ENCODE data around the gene PRKCB. TPM values are rescaled to one million over a fixed set of nuclear protein-coding genes. Genes with fewer than 3 reads are reported as not detected.

The PRKCB gene
- total and polyA plus RNA-seq, 2 of the 8 experiments (the other 6 are each of a cell fraction or from before 2014, with no cell fraction given): 7.1 to 12.1 TPM

DNA sequence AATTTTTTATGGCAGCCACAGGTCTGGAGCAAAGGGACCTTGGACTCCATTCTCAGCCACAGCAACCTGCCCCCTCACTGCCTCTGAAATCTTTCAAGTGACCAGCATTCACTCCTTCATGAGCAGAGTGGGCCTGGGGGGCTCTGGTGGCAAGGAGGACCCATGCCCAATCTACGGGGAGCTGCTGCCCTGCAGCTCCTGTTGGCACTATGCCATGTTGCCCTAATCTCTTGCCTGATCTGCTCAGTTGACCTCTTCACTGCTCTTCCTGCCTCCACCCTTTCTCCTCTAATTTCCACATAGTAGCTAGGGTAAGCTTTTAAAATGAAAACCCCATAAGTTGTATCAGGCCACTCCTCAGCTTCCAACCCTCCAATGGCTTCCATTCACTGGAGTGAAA is 2.9 kb upstream of the PRKCB start:
- no peak overlapping the region for H2AFZ ChIP-seq (ENCODE audit: low read length)
- H3K9me3 ChIP-seq (ENCODE audit: insufficient read depth in 2 of 2, low read depth in 1 of 2, low read length in 1 of 2): no peaks in the 10 kb centered on the region
- no peak overlapping the region for H4K5ac ChIP-seq (ENCODE audit: insufficient read length, low read depth, low read length)
- H3K14ac ChIP-seq (ENCODE audit: insufficient read length): no peak overlapping the region
- H2BK120ac ChIP-seq (replicated peaks; ENCODE audit: low read depth, low read length): no peak overlapping the region
- no peak overlapping the region for H2BK15ac ChIP-seq (ENCODE audit: low read length)
- H3K4ac ChIP-seq (replicated peaks; ENCODE audit: insufficient read length, low read depth, low read length): no peak overlapping the region
- no peak overlapping the region for H3K23ac ChIP-seq (ENCODE audit: insufficient read length)
- TF ChIP-seq ASH2L (IDR thresholded peaks at IDR 0.05; ENCODE audit: low read length): no peak
- H3K79me2 ChIP-seq (ENCODE audit: control insufficient read depth in 1 of 2, insufficient read depth in 2 of 2, low read length in 2 of 2): no peaks in the 10 kb centered on the region
- H3K56ac ChIP-seq (replicated peaks; ENCODE audit: insufficient read length, low read depth, low read length): no peak overlapping the region
- H2BK5ac ChIP-seq (ENCODE audit: low read depth, low read length): no peak overlapping the region
- H3K23me2 ChIP-seq (ENCODE audit: low read depth, low read length): peaks cover 9% of the 10 kb centered on the region; the same call in 1 of the 2 replicates
- H3K9ac ChIP-seq (replicated peaks in 1 of 4; ENCODE audit: extremely low read depth in 1 of 4, low read depth in 3 of 4, low read length in 3 of 4): no peak overlapping the region
- H4K91ac ChIP-seq (replicated peaks; ENCODE audit: insufficient read length, low read length): no peak overlapping the region
- no peak overlapping the region for H3K18ac ChIP-seq (ENCODE audit: extremely low read depth, low read length)
- no peak overlapping the region for H4K8ac ChIP-seq (ENCODE audit: extremely low read depth, insufficient read depth, low read length)
- H2BK12ac ChIP-seq (ENCODE audit: low read depth, low read length): no peak overlapping the region
- DNase-seq (ENCODE audit: low read depth in 1 of 2, low spot score in 2 of 2) (no peak), FAIRE-seq (no peak)
- no peak overlapping the region for H2BK20ac ChIP-seq (ENCODE audit: low read length)
- H2AK5ac ChIP-seq (ENCODE audit: low read depth, low read length): no peak overlapping the region
- H3K27ac ChIP-seq (ENCODE audit: low read depth, low read length): no peak overlapping the region
- POLR2A ChIA-PET (ENCODE audit: partially characterized antibody): no interaction called here
- H3K4me1 ChIP-seq (replicated peaks in 1 of 4; ENCODE audit: control insufficient read depth in 3 of 4, insufficient read depth in 4 of 4, low read length in 3 of 4): peaks cover 3 to 11% (median 5%) of the 10 kb centered on the region in 4 experiments; a peak in 6 of 7 replicates
- no peak overlapping the region for H3K4me2 ChIP-seq (ENCODE audit: insufficient read depth in 1 of 2, low read depth in 2 of 2, low read length in 2 of 2)
- CTCF ChIA-PET (ENCODE audit: partially characterized antibody): interaction anchor here (0.9 to 1.3 kb wide), 4 partner anchors 18 to 461 kb away, joined by 3 to 4 read pairs (median 3); no protein-coding TSS in a partner anchor
- H3K36me3 ChIP-seq (ENCODE audit: control insufficient read depth in 2 of 4, insufficient read depth in 4 of 4, low read length in 3 of 4): no peaks in the 10 kb centered on the region
- WGBS, 2 experiments (ENCODE audit: extremely low coverage in 1 of 2, insufficient coverage in 1 of 2, insufficient read length in 1 of 2, insufficient replicate concordance in 2 of 2, low coverage in 1 of 2, low lambda C conversion rate in 2 of 2, missing lambda C conversion rate in 1 of 2): 79% methylated on average over 1 of the region's 1 CpG; no CpG with 5 or more reads in 1 of the 2 experiments
- no peaks in the 10 kb centered on the region for H3K79me1 ChIP-seq (ENCODE audit: low read depth, low read length)
- no peaks in the 10 kb centered on the region for H4K20me1 ChIP-seq (replicated peaks in 1 of 2; ENCODE audit: control insufficient read depth in 1 of 2, insufficient read depth in 2 of 2, low read length in 2 of 2)
- no peak overlapping the region for H3K4me3 ChIP-seq (ENCODE audit: extremely low read depth in 1 of 4, insufficient read depth in 2 of 4, low read depth in 3 of 4, low read length in 4 of 4)
- peaks cover 2 to 29% (median 25%) of the 10 kb centered on the region in 4 experiments for H3K27me3 ChIP-seq (replicated peaks in 1 of 4; ENCODE audit: control insufficient read depth in 3 of 4, extremely low read depth in 1 of 4, insufficient read depth in 3 of 4, low read length in 3 of 4)
